Endothelial cell of umbilical vein (primary cell): ENCODE results near the gene RIC1. TPM values are rescaled to one million over a fixed set of nuclear protein-coding genes. Genes with fewer than 3 reads are reported as not detected.

Experiments used
- BruUV-seq: library from RNA; stranded (reverse); fragments of 400-500 nt; replicated peaks from 2 replicates; lab custom pipeline; 2021; lab: Mats Ljungman, UMichigan
- CTCF ChIA-PET: fragments of 300-600, 350-600 bp; sonication (Branson Sonifier 250); formaldehyde crosslinking; loops from one replicate; lab custom pipeline; 2021; ENCODE audit warnings: antibody characterized with exemption, inconsistent platforms; lab: Charles Lee
- POLR2A ChIA-PET: fragments of 300-600, 350-600 bp; sonication (Branson Sonifier 250); formaldehyde crosslinking; loops from one replicate; lab custom pipeline; 2021; ENCODE audit warnings: antibody characterized with exemption, inconsistent platforms; lab: Charles Lee
- DNase-seq: peaks from one replicate; pipeline ENCODE4 v3.0.0-alpha.2; 2011; ENCODE audit warnings: low read depth, low spot score
- FAIRE-seq: peaks from 2 replicates; lab custom pipeline; 2011; peaks lifted over from hg19 to GRCh38; lab: Jason Lieb, UNC
- H2AFZ ChIP-seq: 2 replicates; pipeline ENCODE4 v1.6.0; 2012; ENCODE audit warnings: low read depth, low read length, control low read depth, inconsistent platforms
- H3K27ac ChIP-seq: 2 replicates; pipeline ENCODE4 v1.5.1; 2011; ENCODE audit warnings: low read depth, mild to moderate bottlenecking, control low read depth, low read length, moderate library complexity; ENCODE audit not compliant: insufficient read depth
- H3K27me3 ChIP-seq, 2 experiments: 2 replicates each; pipeline versions ENCODE4 v1.6.0 to v1.6.1; 2011; ENCODE audit warnings: low read length in 2 of 2, mixed read lengths in 1 of 2; ENCODE audit not compliant: control insufficient read depth in 2 of 2, insufficient read depth in 2 of 2
- H3K36me3 ChIP-seq, 2 experiments: 2 replicates in 1 of 2; 3 replicates in 1 of 2; pipeline ENCODE4 v1.5.1; 2011; ENCODE audit warnings: low read length in 2 of 2, mild to moderate bottlenecking in 1 of 2, moderate library complexity in 1 of 2; ENCODE audit not compliant: control insufficient read depth in 2 of 2, insufficient read depth in 2 of 2; ENCODE audit errors: extremely low read depth in 1 of 2
- H3K4me1 ChIP-seq: 3 replicates; pipeline ENCODE4 v1.5.1; 2011; ENCODE audit warnings: mild to moderate bottlenecking, low read length; ENCODE audit not compliant: control insufficient read depth, insufficient read depth; ENCODE audit errors: extremely low read depth
- H3K4me2 ChIP-seq: 2 replicates; pipeline ENCODE4 v1.6.1; 2011; ENCODE audit warnings: low read length, control low read depth, mixed read lengths; ENCODE audit not compliant: insufficient read depth
- H3K4me3 ChIP-seq, 3 experiments: fragments of 200-600 bp in 1 of 3; sonication (generic), shearing (Covaris generic) in 1 of 3; replicated peaks in 1 of 3; 2 replicates each; pipeline ENCODE4 v1.5.1; 2011 to 2016; ENCODE audit warnings: control low read depth in 3 of 3, low read length in 3 of 3, mild to moderate bottlenecking in 2 of 3, inconsistent platforms in 1 of 3, low read depth in 1 of 3, moderate library complexity in 1 of 3; ENCODE audit not compliant: insufficient read depth in 1 of 3
- H3K79me2 ChIP-seq: 2 replicates; pipeline ENCODE4 v1.6.0; 2012; ENCODE audit warnings: low read length, inconsistent platforms; ENCODE audit not compliant: control insufficient read depth, insufficient read depth
- H3K9ac ChIP-seq: replicated peaks from 2 replicates; pipeline ENCODE3; 2011; ENCODE audit warnings: low read length, control low read depth; ENCODE audit not compliant: insufficient read depth; ENCODE audit errors: extremely low read depth
- H3K9me1 ChIP-seq: replicated peaks from 3 replicates; pipeline ENCODE4 v1.6.0; 2011; ENCODE audit warnings: mild to moderate bottlenecking, low read length; ENCODE audit not compliant: control insufficient read depth, insufficient read depth; ENCODE audit errors: extremely low read depth
- H3K9me3 ChIP-seq: replicated peaks from 2 replicates; pipeline ENCODE4 v1.5.1; 2012; ENCODE audit warnings: low read length, inconsistent platforms; ENCODE audit not compliant: control insufficient read depth, insufficient read depth
- H4K20me1 ChIP-seq: replicated peaks from 2 replicates; pipeline ENCODE3; 2011; ENCODE audit warnings: mild to moderate bottlenecking, low read length; ENCODE audit not compliant: control insufficient read depth, insufficient read depth; ENCODE audit errors: extremely low read depth
- EZH2 ChIP-seq: IDR thresholded peaks from 2 replicates; pipeline ENCODE4 v1.6.1; 2012; ENCODE audit warnings: borderline replicate concordance, low read depth, mild to moderate bottlenecking, moderate library complexity, low read length, inconsistent platforms; ENCODE audit not compliant: severe bottlenecking
- FOS ChIP-seq: IDR thresholded peaks from 2 replicates; pipeline ENCODE4 v1.6.1; 2011; ENCODE audit warnings: mild to moderate bottlenecking, low read length, moderate library complexity, borderline replicate concordance; ENCODE audit not compliant: insufficient read depth
- GATA2 ChIP-seq: IDR thresholded peaks from 2 replicates; pipeline ENCODE4 v1.7.0; 2011; ENCODE audit warnings: low read depth, mild to moderate bottlenecking, moderate library complexity, mixed read lengths, low read length; ENCODE audit not compliant: insufficient read length, insufficient read depth
- JUN ChIP-seq: IDR thresholded peaks from 2 replicates; pipeline ENCODE4 v1.6.1; 2011; ENCODE audit warnings: borderline replicate concordance, low read depth; ENCODE audit not compliant: insufficient read length, insufficient read depth
- MAX ChIP-seq: IDR thresholded peaks from 2 replicates; pipeline ENCODE4 v1.6.1; 2011; ENCODE audit not compliant: insufficient read depth, insufficient read length
- MYC ChIP-seq: IDR thresholded peaks from one replicate; pipeline ENCODE4 v1.6.1; 2011; ENCODE audit warnings: mild to moderate bottlenecking, low read depth, low read length
- POLR2A ChIP-seq: IDR thresholded peaks from 2 replicates; pipeline ENCODE4 v1.6.1; 2012; ENCODE audit warnings: low read depth, mild to moderate bottlenecking, control low read depth, low read length
- POLR2AphosphoS5 ChIP-seq: IDR thresholded peaks from 2 replicates; pipeline ENCODE4 v1.6.1; 2012; ENCODE audit warnings: low read depth, mild to moderate bottlenecking, control low read depth, low read length, moderate library complexity; ENCODE audit not compliant: insufficient read depth
- dilution Hi-C: fragments of 300-500 bp; cut with MboI; formaldehyde crosslinking; loops from one replicate; pipeline ENCODE4 v1.15.0; 2019; ENCODE audit warnings: low sequenced_read_pairs; ENCODE audit not compliant: extremely low pct_ligation_motif_present
- intact Hi-C: fragments of 100-400 bp; cut with micrococcal nuclease; formaldehyde crosslinking; loops from one replicate; pipeline ENCODE4 v1.10.0; 2022
- polyA plus RNA-seq, 4 experiments: library from polyadenylated mRNA; depleted of rRNA in 3 of 4; stranded (reverse) in 3 of 4; unstranded in 1 of 4; fragments of >200 nt; gene quantifications; 2 replicates each; pipeline versions ENCODE4 v1.2.1 to v1.2.3, GENCODE V29; 2011 to 2012; ENCODE audit warnings: missing spikeins in 1 of 4
- total RNA-seq: library from RNA; stranded (reverse); gene quantifications from 2 replicates; pipeline ENCODE4 v1.2.3, GENCODE V29; 2021
- TF ChIP-seq, protein P1 (sequence below), 2 donors: IDR thresholded peaks; 1 replicate in 1 of 2; 2 replicates in 1 of 2; pipeline ENCODE4 v1.5.1; 2011; ENCODE audit warnings: low read length in 2 of 2, mild to moderate bottlenecking in 2 of 2, moderate library complexity in 2 of 2, control low read depth in 1 of 2, inconsistent platforms in 1 of 2, low read depth in 1 of 2; ENCODE audit not compliant: insufficient read depth in 1 of 2; ENCODE audit errors: extremely low read depth in 1 of 2

The RIC1 gene
- total and polyA plus RNA-seq, 2 donors (not counting 3 experiments of a cell fraction or from before 2014, with no cell fraction given) = 14.0 to 23.5 TPM

DNA sequence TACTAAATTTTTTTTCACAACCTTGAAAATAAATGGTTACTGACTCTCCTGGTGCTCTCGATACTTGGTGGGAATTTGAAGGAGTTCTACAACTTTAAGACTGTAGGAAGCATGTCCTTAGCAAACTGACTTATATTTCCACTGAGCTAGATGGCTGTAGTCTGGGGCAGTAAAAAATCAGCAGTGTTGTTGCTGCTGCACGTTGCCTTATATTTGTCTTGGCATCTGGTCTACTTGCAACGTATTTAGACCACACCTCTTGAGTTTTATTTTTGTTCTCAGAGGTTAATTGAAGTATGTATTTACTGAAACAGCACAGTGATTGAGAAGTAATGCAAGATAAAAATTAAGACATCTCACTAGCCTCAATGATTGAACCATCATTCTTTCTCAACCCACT lies 127.7 kb downstream of the RIC1 start:
- ChIA-PET POLR2A (no interaction called here), CTCF (interaction anchor here (1.3 kb wide), 1 partner anchor 28 kb away, joined by 3 read pairs; no protein-coding TSS in a partner anchor)
- H4K20me1 ChIP-seq = no peaks in the 10 kb centered on the region
- BruUV-seq = no TSS peak
- FAIRE-seq = no peak
- no peaks in the 10 kb centered on the region for H3K9me3 ChIP-seq
- no peak overlapping the region for H3K4me3 ChIP-seq
- no peak for DNase-seq
- no peak overlapping the region for H3K9ac ChIP-seq
- no peak overlapping the region for H2AFZ ChIP-seq
- H3K27me3 ChIP-seq = no peaks in the 10 kb centered on the region
- dilution Hi-C loops (no loop called here), intact Hi-C loops (no loop called here)
- peaks cover 0 to 5% of the 10 kb centered on the region in 2 experiments for H3K36me3 ChIP-seq
- no peaks in the 10 kb centered on the region for H3K4me1 ChIP-seq
- TF ChIP-seq, protein P1, sequence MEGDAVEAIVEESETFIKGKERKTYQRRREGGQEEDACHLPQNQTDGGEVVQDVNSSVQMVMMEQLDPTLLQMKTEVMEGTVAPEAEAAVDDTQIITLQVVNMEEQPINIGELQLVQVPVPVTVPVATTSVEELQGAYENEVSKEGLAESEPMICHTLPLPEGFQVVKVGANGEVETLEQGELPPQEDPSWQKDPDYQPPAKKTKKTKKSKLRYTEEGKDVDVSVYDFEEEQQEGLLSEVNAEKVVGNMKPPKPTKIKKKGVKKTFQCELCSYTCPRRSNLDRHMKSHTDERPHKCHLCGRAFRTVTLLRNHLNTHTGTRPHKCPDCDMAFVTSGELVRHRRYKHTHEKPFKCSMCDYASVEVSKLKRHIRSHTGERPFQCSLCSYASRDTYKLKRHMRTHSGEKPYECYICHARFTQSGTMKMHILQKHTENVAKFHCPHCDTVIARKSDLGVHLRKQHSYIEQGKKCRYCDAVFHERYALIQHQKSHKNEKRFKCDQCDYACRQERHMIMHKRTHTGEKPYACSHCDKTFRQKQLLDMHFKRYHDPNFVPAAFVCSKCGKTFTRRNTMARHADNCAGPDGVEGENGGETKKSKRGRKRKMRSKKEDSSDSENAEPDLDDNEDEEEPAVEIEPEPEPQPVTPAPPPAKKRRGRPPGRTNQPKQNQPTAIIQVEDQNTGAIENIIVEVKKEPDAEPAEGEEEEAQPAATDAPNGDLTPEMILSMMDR (IDR thresholded peaks at IDR 0.05; ENCODE audit: extremely low read depth in 1 of 2, insufficient read depth in 1 of 2, low read depth in 1 of 2, low read length in 2 of 2) = no peak
- TF ChIP-seq FOS (no peak), JUN (no peak), POLR2A (no peak), EZH2 (no peak), MYC (no peak), GATA2 (no peak), POLR2AphosphoS5 (no peak), MAX (no peak)
- no peaks in the 10 kb centered on the region for H3K79me2 ChIP-seq
- H3K9me1 ChIP-seq = no peaks in the 10 kb centered on the region
- H3K27ac ChIP-seq = no peak overlapping the region
- H3K4me2 ChIP-seq = no peak overlapping the region
